Measurements from ENCODE around the gene PAX8.
A peak's percentile ranks its signal among the peaks of the same experiment; 100 is the strongest.

PAX8 gene

DNA sequence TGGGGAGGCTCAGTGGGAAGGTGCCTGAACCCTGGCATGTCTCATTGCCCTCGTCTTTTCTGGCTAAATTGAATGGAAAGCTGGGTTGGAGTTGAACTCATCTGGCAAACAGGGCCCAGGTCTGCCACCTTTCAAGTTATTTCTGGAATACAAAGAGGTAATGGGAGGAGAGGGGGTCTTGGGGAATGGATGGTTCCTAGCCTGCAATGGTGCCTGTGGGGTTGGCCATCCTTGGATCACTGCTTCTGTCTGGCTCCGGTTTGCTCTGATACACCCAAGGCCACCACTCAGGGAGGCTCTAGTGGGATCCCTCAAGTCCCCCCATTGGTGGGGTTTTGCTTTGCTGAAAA lies 59.7 kb downstream of the PAX8 start:
- DNase-seq, result no peak

DNA sequence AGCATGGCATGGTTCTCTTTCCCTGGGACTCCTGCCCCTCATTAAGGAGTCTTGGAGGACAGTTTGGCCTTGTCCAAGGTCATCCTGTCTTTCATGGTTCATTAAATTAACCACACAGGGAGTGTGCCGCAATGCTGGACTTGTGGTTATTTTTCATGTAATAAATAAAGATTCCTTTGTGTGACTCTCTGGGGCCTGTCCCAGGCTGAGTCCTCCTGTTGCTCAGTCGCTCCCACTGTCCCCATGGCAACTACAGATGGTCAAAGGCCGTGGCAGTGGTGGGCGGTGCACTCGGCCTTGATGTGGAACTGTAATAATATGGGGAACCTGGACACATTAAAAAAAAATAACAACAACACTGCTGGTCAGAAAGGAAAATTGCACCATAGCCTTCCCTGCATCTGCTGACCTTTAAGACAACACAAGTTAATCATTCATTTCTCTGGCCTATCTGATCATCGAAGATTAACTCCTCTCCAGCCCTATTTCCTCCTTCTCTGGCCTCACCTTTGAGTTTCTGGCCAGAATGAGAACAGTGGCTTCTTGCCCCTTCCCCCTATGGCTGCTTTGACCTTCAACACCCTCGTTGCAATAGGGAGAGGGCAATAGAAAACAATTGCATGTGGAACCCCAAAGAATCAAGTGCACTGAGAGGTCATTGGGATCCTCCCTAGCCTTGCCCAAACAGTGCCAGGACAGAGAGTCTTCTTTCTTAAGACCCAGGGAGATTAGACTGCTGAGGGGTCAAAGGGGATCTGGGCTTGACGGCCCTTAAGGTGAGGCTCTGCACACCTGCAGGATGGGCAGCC lies 60.2 kb downstream of the PAX8 start:
- DNase-seq, result no peak

DNA sequence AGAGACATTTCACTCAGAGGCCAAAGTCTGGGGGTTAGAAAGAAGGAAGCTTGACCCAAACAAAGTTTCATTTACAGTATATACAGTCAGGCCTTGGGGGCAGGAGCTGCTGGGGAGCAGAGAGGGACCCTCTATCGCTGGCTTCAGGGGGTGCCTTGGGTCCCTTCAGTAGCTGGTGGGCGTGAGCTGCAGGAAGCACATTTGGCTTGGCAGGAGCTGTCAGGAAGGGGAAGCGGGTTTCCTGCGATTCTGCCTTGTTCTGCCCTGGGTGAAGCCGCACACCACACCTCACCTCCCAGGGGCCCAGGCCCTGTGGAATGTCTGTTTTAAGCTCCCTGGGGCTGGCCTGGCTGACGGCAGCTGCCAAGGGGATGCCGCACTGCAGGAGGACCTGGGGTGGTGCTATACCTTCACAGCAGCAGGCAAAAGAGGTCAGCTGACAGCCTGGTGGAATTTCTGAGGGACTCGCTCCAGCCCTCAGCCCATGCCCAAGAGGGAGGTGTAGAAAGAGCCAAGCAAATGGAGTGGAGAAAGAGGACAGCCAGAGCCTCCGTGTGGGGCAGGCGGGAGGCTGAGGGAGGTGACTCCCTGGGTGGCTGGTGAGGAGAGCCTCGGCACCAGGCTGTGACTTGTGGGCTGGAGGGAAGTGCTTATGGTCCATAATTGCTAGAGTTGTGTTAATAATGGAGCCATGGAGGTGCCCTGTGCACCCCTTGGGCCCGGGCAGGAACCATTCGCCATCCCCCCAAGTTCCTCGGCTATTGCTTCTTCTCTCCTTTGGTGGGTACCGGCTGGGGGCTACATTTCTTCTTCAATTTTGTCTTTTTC lies 61.1 kb downstream of the PAX8 start:
- DNase-seq, result no peak

DNA sequence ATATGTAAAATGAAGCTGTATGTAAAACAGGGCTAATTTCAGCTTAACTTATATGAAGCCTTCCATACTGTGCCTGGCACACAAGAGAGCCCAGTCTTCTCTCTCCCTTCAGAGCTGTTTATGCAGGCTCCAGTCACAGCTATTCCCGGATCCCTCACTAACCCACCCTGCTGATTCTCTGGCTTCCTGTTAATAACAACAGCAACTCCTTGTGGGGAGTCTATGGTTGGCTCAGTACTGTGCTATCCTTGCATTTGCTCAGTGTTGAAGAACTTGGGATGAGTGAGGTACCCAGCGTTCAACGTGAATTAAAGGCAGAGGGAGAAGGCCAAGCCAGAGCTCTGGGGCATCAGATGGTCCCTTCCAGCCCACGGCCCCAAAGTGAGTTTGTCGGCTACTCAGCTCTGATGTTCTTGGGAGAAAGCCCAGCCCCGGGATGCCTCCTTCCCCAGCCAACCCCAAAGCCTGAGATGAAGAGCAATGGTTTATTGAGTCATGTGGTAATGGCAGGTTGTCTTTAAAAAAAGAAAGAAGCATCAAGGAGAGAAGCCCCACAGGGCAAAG lies 61.7 kb downstream of the PAX8 start:
- DNase-seq, result no peak

DNA sequence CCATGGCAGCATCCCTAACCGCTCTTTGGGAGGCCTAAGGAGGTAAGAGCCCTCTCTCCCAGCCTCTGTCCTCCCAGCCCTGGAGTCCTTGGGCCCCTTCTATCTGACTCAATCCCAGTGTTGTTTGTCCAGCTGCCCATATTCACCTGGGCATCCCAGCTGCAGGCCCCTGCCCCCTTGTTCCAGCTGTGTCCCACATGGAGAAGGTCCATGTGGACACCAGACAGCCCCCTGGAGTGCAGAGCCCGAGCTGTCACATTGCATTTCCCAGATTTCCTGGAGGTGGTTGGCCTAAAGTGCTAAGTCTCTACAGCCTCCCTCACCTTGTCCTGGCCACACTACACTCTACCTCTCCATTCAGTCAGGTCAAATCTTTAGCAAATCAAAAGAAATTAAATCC lies 62.4 kb downstream of the PAX8 start:
- no peak for DNase-seq

DNA sequence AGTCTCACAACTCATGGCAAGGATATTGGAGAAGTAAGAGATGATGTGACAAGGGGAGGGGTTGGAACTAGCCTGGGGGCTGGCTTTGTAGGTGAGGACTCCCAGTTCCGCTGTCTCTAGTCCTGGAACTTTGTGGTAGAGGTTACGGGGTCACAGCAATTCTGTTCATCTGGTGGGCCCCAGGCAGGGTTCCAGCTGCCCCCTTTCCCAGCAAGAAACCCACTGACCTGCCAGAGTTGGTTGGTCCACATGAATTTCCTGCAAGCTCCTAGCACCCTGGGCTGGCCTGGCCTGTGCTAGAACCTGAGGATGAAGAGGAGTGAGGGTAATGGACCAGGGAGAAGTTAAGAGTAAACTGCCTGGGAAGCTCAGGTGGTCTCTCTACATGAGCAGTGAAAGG lies 63.7 kb downstream of the PAX8 start:
- no peak for DNase-seq

DNA sequence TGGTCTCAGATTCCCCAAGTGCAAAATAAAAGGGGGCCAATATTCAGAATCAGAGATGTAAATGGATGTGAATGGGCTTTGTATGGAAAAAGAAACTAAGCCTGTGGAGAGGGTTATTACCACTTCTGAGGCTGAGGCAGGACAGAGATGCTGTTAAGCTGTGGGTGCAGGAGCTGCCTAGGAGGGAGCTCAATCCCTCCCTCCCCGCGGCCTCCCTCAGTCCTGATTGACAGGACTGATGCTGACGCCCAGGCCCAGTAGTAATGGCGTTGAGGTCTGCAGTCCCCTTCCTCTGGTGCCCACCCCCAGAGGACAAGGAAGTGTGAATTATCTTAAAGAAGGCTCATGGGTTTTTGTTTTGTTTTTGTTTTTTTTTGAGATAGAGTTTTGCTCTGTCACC lies 64.6 kb downstream of the PAX8 start:
- DNase-seq, result no peak

DNA sequence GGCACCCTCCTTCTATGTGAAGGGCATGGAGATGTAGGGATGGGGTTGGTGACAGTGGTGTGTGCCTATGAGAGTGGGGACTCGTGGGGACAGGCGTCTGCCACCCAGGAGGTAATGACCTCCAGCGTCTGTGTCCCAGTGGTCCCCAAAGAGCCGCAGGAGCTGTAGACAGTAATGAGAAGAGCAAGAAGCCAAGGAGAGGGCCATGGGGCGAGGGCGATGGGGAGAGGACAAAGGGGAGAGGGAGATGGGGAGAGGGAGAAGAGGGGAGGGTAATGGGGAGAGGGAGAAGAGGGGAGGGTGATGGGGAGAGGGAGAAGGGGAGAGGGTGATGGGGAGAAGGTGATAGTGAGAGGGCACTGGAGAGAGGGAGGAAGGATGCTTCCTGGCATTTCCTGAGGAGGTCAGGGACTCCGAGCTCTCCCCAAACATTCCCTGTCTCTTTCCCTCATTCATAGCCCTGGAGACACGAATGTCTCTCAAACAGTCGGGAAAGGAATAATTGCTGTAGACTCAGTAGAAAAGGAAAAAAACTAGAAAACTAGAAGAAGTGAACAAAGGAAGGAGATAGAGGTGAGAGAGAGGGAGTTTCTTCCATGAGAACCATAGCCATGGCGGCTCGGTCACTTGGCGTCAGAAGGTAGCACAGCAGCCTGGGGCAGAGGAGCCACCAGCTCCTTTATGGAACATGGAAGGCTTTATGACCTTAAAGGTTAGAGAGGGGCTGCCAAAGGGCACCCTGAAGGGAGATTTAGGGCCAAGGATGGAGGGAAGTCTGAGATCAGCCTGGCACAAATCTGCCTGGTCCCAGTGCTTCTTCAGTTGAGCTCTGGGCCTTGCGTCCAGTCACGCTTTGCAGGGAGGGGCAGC lies 65.4 kb downstream of the PAX8 start:
- no peak for DNase-seq

DNA sequence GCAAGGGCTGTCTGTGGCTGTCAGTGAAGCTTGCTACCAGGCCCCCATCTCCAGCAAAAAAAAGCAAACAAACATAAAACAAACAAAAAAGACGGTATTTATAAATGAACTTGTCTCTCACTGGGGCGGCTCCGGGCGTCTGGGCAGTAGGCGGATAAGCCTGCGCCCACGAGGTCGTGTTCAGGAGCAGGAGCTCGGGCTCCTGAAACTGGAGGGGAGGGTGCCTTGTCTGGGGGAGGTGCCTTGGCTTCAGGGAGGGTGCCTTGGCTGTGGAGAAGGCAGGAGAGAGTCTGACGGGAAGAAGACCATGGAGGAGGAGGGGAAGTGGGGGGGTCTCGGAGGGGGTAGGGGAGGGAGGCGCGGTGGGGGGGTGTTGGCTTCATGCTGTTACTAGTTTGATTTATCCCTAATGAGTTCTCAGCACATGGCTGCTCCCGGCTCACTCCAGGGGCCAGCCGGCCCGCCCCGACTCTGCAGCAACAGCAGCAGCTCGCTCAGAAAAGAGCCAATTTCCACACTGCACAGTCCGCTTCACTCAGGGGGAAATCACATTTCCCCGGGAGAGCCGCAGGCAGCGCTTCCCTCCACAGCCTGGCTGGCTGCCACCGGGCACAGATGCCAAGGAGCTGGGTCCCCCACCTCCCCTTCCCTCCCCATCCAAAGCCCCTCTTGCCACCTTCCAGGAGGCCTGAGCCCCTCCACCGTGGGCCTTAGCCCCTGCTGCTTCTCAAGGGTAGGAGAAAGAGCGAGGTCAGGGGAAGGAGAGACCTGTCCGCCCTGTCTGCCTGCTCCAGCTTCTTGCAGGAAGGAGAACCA lies 66.3 kb downstream of the PAX8 start:
- no peak for DNase-seq

DNA sequence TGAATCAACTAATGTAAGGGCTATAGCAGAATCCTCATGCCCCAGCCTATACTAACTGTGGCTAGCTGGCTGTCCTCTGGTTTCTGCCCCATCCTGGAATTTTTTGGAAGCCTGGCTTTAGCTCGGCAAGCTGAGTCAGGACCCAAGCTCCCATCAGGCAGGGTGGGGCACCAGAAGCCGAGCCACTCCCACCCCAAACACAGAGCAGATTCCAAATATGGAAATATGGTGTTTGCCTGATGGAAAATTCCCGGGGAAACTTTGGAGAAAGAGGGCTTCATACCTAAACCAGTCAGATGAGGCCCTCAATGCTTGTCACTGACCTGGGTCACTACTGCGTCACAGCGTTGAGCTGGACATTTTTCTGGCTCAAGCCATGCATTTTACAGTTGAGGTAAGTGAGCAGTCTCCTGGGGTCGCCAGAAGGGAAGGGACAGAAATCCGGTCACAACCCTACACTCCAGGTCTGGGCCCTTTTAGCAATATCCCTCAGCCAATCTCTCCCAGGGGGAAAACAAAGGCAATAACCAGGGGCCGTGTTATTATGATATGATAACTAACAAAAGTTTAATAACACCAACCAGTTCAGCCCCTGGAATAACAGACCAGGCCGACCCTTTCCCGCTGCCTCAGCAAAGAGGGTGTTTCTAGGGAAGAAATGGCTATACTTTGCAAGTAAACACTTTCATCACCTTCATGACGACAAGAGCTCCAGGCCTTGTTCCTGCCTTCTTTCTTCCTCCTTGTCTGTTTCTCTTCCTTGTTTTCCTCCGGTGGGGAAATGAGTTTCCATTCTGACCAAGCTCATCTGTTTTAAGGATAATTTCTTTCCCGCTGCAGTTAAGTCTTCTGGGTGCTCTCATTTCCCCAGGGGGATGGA lies 67.3 kb downstream of the PAX8 start:
- no peak for DNase-seq

DNA sequence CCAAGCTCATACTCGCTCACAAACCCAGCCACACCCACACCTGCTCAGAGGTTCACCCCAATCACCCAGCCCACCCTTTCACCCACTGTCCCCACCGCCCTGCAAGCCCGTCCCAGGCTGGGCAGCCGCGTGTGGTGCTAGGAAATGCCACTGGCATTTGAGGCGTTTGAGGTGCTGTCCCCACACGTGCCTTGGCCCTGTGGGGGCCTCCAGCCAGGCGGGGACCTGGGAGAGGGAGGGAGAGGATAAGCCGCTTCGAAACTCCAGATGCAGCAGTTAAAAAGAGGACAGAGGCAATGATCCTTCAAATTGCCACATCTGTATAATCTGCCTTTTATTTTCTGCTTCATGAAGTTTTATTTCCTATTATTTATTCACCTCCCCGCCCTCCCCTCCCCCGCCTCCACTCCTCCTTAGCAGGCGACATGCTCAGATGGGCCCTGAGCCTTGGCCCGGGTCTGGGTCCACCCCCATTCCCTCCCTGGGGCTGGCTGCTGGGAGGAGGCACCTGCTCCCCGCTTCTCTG lies 69.0 kb downstream of the PAX8 start:
- no peak for DNase-seq

DNA sequence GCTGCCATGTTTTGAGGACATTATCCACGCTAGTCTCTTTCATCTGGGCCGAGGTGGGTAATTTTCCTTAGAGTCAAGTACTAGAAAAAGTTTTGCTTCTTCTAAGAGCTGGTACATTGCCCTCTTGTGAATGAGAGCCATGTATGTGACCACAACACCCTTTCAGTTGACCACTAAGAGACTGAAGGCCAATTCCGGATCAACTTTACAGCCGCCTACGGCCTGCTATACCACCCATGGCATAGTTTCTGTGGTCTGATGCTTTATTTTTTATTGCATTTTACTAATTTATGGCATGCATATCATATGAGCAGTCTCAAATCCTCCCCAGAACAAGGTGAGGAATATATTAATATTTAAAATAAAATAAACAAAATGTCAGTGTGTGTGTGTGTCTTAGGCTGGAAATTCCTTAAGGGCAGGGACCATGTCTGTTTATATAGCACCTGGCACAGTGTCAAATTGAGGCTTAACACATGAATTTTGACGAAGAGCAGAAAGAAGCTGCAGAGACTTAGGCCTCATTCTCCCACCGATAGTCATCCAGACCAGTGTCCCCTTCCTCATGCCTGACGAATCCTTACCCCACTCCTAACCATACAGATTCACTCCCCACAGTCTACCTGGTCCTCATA lies 69.6 kb downstream of the PAX8 start:
- DNase-seq, result no peak

DNA sequence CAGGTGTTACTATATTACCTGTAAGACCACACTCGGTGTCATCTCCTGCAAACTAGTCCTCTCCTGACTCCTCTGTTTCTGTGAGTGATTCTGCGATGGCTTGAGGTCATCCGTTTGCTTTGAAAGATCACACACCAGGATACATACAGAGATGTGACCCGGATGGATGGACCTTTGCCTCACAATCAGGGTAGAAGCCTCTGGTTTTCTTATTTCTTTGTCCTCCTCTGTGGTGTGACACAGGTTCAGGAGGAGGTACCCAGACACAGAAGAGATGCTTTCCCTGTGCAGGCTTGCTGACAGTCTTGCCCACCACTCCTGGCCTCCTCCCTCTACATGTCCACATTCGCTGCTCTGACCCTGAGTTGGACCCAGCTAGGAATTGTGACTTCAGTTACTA lies 70.3 kb downstream of the PAX8 start:
- DNase-seq, result no peak

DNA sequence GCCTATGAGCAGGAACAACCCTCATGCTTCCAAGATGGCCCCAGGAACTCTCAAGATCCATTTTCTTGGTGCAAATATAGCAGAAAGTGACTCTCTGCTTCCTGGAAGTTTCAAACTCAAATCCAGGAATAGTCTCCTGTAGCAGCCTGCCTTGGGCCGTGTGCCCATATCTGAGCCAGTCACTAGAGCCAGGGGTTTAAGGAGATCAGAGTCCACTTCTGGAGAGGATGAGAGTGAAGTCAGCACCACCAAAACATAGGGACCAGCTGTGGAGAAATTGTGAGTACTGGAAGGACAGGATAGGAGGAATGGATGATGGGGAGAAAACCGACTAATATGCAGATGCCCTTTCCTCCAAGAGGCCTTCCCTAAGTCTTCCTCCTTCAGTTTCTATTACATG lies 71.7 kb downstream of the PAX8 start:
- no peak for DNase-seq

DNA sequence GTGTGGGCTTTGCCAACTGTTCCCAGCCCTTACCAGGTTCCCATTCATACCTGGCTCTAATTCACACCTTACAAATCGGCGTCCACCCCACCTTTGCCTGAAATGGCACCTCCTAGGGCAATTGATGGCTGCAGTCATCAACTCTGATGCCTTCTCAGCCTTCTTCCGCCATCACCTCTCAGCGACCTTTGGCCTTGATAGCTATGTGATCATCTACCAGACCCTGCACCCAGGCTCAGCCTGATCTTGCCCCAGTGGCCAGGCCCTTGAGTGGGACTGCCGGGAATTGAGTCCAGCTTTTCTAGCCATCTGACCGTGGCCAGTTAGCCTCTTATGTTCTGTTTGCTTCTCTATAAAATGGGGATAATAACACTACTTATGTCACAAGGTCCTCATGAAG lies 72.5 kb downstream of the PAX8 start:
- DNase-seq, result no peak

DNA sequence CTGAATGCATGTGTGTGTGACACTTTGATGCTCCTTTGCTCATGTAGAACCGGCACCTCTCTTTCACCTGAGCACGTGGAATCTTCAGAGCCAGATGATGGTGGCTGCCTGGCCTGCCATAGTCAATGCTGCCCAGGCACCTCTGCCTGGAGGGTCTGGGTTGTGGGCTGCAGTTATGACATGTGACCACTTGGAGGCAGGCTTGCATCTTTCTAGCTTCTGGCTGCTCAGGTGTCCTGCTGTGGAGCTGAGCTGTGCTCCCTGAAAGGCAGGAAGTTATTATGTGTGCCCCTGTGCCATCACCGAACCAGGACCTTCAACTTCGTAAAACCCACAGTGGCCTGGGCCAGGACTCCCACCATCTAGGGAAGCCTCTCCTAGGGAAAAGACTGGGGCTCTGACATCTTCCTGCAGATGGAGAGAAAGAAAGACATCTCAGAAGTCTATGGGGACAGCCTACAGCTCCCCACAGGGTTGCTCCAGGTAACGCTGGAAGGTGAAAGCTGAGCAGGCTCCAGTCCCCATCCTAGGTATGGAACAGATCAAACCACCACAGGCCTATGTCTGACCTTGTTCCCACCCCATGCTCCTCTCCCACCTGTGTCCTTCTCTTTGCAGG lies 74.7 kb downstream of the PAX8 start:
- peak; percentile 29 for DNase-seq

DNA sequence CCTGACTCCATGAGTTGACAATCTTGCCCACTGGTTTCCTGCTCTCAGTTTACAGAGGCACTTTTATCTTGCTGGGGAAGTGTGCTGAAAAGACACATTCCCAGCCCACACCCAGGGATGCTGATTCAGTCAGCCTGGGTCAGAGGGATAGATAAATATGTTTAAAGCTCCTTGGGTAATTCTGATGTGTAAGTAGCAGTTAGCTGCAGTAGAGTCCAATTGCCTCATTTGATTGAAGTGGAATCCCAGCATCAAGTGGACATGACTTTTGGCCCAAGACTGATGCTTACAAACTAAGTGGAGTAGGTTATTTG lies 75.5 kb downstream of the PAX8 start:
- no peak for DNase-seq

DNA sequence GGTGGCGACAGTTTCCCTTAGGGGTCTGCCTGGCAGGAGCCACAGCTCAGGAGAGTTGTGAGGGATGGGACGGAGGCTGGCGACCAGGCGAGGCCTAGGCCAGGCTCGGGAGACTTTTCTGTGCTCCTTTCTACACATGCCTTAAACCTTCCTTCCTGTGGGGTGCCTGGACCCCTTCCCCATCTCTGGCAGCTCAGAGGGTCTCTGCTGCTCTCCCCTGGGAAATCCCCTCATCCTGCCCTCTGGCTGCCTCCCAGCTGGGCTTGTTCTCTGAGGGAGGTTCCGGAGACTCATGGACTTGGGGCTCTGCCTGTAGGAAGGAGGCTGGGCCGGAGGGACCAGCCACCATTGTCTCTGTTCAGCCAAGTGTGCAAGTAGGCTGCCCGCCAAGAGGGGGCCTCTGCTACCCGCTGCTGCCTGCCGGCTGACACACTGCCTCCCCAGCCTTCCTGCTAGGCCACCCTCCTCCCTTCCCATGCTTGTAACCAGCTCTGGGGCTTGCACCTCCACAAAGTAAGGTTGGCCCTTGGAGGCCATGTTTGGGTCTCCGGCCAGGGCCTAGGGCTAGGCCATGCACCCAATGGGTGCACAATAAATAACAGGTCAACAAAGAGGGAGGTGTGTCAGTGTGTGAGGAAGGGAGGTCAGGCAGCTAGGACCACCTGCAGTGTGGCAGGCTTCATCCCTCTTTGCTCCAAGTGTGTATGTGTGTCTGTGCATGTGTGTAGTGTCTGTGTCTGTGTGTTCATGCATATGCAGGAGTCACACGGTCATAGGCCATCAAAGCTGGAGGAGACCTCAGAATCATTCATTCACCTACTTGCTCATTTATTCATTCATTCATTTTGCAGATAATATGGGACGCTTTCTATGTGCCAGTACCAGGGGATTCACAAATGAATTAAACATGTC lies 76.2 kb downstream of the PAX8 start:
- DNase-seq, result no peak

Measured in GOT3 (cell line).